Bronchial smooth muscle cell (primary cell): ENCODE measurements around the gene NFE2L3. TPM values are rescaled to one million over a fixed set of nuclear protein-coding genes. Genes with fewer than 3 reads are reported as not detected.

Experiments
- total RNA-seq: library from RNA; depleted of rRNA; stranded (reverse); fragments of >200 nt; gene quantifications from 2 replicates; pipeline ENCODE4 v1.2.1, GENCODE V29; 2014

Gene NFE2L3
- total RNA-seq: 0.63 and 1.9 TPM in 2 replicates

GRCh38 chr7:26151953-26152781, at the start of gene NFE2L3:
TSS of gene NFE2L3 (plus strand) at chr7:26152198. CDS start at chr7:26152499, 301 bp downstream.

GRCh38 chr7:26200444-26201246, 48.6 kb downstream of the NFE2L3 start, which contains the start of gene HNRNPA2B1:
TSS of gene HNRNPA2B1 (minus strand) at chr7:26200746. CDS start at chr7:26200577, 169 bp downstream.

GRCh38 chr7:26201247-26202018, 49.4 kb downstream of the NFE2L3 start, which contains the start of gene CBX3:
TSS of gene CBX3 (plus strand) at chr7:26201745. CDS start at chr7:26202999, 1,254 bp downstream.

Other genes starting within 250 kb of the NFE2L3 start
- 43.9 and 80.4 TPM in 2 replicates for gene HNRNPA2B1, start 48.5 kb downstream of the NFE2L3 start, total RNA-seq
- 49.8 and 102 TPM in 2 replicates for gene CBX3, start 49.5 kb downstream of the NFE2L3 start, total RNA-seq
- gene SNX10, start 139.7 kb downstream of the NFE2L3 start, total RNA-seq: 0.09 TPM in 1 of 2 replicates, not detected in the other